Heart left ventricle (tissue), 16 donors: ENCODE measurements around the gene NPY5R. TPM values are rescaled to one million over a fixed set of nuclear protein-coding genes. Genes with fewer than 3 reads are reported as not detected.

Experiments
- ATAC-seq, 4 donors: fragments of 200-7000 bp; cut with Tn5 transposase; one replicate each; pipeline ENCODE4 v1.9.1; 2020 to 2022; ENCODE audit warnings: moderate library complexity in 4 of 4, mild to moderate bottlenecking in 3 of 4, moderate number of reproducible peaks in 1 of 4
- DNase-seq, 5 donors: peaks; one replicate each; pipeline ENCODE4 v3.0.0-alpha.2; 2020
- H3K27ac ChIP-seq, 12 donors: fragments of 200-600 bp; sonication (generic) in 4 of 12; one replicate each; pipeline versions ENCODE4 v1.5.0 to v1.8.0; 2016 to 2022; ENCODE audit warnings: mild to moderate bottlenecking in 2 of 12
- H3K27me3 ChIP-seq, 9 donors: fragments of 200-600 bp; sonication (generic) in 2 of 9; one replicate each; pipeline versions ENCODE4 v1.5.1 to v1.8.0; 2016 to 2022; ENCODE audit warnings: mild to moderate bottlenecking in 3 of 9
- H3K36me3 ChIP-seq, 9 donors: fragments of 200-600 bp; sonication (generic) in 2 of 9; one replicate each; pipeline versions ENCODE4 v1.5.0 to v1.8.0; 2018 to 2022; ENCODE audit warnings: mild to moderate bottlenecking in 2 of 9
- H3K4me1 ChIP-seq, 12 donors: fragments of 200-600 bp; sonication (generic) in 4 of 12; one replicate each; pipeline versions ENCODE4 v1.5.0 to v1.8.0; 2016 to 2022; ENCODE audit warnings: mild to moderate bottlenecking in 3 of 12
- H3K4me3 ChIP-seq, 12 donors: fragments of 200-600 bp; sonication (generic) in 4 of 12; one replicate each; pipeline versions ENCODE4 v1.5.0 to v1.8.0; 2017 to 2022; ENCODE audit warnings: mild to moderate bottlenecking in 9 of 12, moderate library complexity in 4 of 12
- H3K9me3 ChIP-seq, 12 donors: fragments of 200-600 bp; sonication (generic) in 4 of 12; one replicate each; pipeline versions ENCODE4 v1.5.0 to v1.8.0; 2016 to 2022; ENCODE audit warnings: mild to moderate bottlenecking in 1 of 12
- POLR2A ChIP-seq, 2 donors: fragments of 450-650 bp; IDR thresholded peaks; one replicate each; pipeline ENCODE4 v1.6.1; 2017; ENCODE audit warnings: antibody characterized with exemption in 2 of 2, mild to moderate bottlenecking in 2 of 2, moderate library complexity in 2 of 2
- WGBS, 4 donors: extraction: QIAGEN DNeasy Blood & Tissue Kit in 2 of 4; methylation state at CpG; one replicate each; pipeline versions ENCODE4 v1.1.5 to v1.1.7; 2013 to 2018; 5-methylcytosine and 5-hydroxymethylcytosine counted together
- intact Hi-C, 10 donors: fragments of 100-400 bp; cut with DNase I; formaldehyde crosslinking; loops; one replicate each; pipeline versions ENCODE4 v1.11.1 to v1.14.2; 2022
- long read RNA-seq, 3 donors: library from polyadenylated mRNA; unstranded; transcript quantifications; one replicate each; pipeline ENCODE4 v2.0.0, GENCODE V29; 2020 to 2021
- polyA plus RNA-seq, 2 donors: library from polyadenylated mRNA; stranded (reverse); fragments of 200-250 nt; gene quantifications; one replicate each; pipeline ENCODE4 v1.2.3, GENCODE V29; 2013
- total RNA-seq, 9 donors: library from RNA; depleted of rRNA in 2 of 9; stranded (reverse); fragments of >200 nt in 2 of 9; fragmentation: NEBNext Ultra II Directional in 3 of 9; extraction: Animal tissue kit (Norgen Biotek cat#: 25700) in 3 of 9; gene quantifications; one replicate each; pipeline versions ENCODE4 v1.1.0 to v1.2.4, GENCODE V29; 2016 to 2023
- TF ChIP-seq, protein P1 (sequence below), 12 donors: fragments of 200-600 bp; sonication (generic) in 4 of 12; IDR thresholded peaks; one replicate each; pipeline versions ENCODE4 v1.5.0 to v1.8.0; 2018 to 2022; ENCODE audit warnings: antibody characterized with exemption in 12 of 12, mild to moderate bottlenecking in 5 of 12
- donor health status: ischemic (EF 13 %, LVEDD 7.1; RV severe dilation, severe dysfunction).
- donor health status: healthy with polysubstance abuse.
- donor health status: DM: no; HTN: yes; CAD: no.
- donor health status: DM: no; HTN: no; CAD: no.
- donor health status: ischemic (EF 25% LVEDD 6.9; RV normal size, moderate dysfunction).
- donor health status: ischemic (EF 25% LVEDD 5.7; RV mildly dilated, moderate dysfunction).
- donor health status: healthy.
- donor health status: DM: yes; HTN: yes; CAD: no.
- donor health status: ischemic (EF 35%, LVEDD 5.7; RV mildly dilated, moderate dysfunction).
- donor health status: nonischemic (EF 11% LVEDD 7.7; RV severe dilation, severe dysfunction).
- donor health status: DM: yes; HTN: yes; CAD: no.
- donor health status: PGD.
- donor health status: ischemic (EF 29% LVEDD 5.4; RV normal size, mild dysfunction).
- donor health status: nonischemic (EF 23%, LVEDD 6.1; RV moderate dilation, normal function).

Gene NPY5R
- total RNA-seq: under 1 TPM in 4 of 9 donors, not detected in 5; 0.16 to 0.52 (median 0.22) TPM
- polyA plus RNA-seq: under 1 TPM; 0.04 to 0.11 TPM
- long read RNA-seq, donor 1: 0 reads
- long read RNA-seq, donor 2, partial matches to known transcripts: 0 of 1 reads
- long read RNA-seq, donor 2, other reads (novel, unspliced or antisense): 1 of 1 reads
- long read RNA-seq, donor 3: 0 reads

DNA sequence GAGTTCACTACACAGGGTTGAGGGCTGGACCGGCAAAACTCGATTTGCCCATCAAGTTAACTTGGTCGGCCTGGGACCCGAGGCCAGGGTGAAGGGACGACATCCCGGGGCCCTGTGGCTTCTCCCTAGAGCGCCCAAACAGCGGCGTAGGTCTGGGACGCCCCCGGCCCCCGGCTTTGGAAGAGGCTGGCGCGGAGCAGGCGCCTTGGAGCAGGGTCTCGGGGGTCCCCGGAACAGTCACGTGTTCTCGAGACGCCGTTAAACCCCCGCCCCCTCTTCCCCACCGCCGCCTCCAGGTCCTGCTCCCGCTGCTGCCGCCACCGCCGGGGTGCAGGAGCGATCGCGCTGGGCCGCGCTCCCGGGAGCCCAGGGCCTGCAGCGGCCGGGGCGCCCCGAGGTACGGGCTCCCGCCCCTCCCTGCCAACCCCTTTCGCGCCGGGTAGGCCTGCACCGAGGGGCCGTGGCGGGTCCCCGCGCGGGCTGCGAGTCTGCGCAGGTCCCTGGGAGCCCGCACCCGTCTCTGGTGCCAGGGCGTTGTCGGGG, at the start of gene NPY5R:
Gene NPY5R, plus strand, starts transcription at position 289 of the 543 bp plus-strand sequence. CDS start 6,382 bp downstream, outside the sequence.
- no peak for TF ChIP-seq POLR2A (IDR thresholded peaks at IDR 0.05)
- TF ChIP-seq, protein P1, sequence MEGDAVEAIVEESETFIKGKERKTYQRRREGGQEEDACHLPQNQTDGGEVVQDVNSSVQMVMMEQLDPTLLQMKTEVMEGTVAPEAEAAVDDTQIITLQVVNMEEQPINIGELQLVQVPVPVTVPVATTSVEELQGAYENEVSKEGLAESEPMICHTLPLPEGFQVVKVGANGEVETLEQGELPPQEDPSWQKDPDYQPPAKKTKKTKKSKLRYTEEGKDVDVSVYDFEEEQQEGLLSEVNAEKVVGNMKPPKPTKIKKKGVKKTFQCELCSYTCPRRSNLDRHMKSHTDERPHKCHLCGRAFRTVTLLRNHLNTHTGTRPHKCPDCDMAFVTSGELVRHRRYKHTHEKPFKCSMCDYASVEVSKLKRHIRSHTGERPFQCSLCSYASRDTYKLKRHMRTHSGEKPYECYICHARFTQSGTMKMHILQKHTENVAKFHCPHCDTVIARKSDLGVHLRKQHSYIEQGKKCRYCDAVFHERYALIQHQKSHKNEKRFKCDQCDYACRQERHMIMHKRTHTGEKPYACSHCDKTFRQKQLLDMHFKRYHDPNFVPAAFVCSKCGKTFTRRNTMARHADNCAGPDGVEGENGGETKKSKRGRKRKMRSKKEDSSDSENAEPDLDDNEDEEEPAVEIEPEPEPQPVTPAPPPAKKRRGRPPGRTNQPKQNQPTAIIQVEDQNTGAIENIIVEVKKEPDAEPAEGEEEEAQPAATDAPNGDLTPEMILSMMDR (IDR thresholded peaks at IDR 0.05): no peak
- Histone ChIP-seq H3K27me3 (peaks cover 3 to 64% (median 24%) of the 10 kb centered on the region in 9 donors), H3K4me3 (peak within 1 kb of the TSS; percentile 26 to 64 (median 48)), H3K27ac (peak within 1 kb of the TSS in 5 of 12 donors; percentile 25 to 51 (median 46)), H3K36me3 (no peaks in the 10 kb centered on the region), H3K4me1 (peaks cover 0 to 12% (median 1%) of the 10 kb centered on the region in 12 donors), H3K9me3 (no peaks in the 10 kb centered on the region)
- DNase-seq (peak in 1 of 5 donors; percentile 44), ATAC-seq (peak in 3 of 4 donors; percentile 22 to 61 (median 49))
- WGBS, 4 donors: 1 to 3% (median 2%) methylated on average over 13 to 55 of the region's 55 CpGs
- intact Hi-C loops: loop anchor here in 1 of 10 donors (5.0 kb wide), 1 partner anchor 49 kb away; no protein-coding TSS in a partner anchor

DNA sequence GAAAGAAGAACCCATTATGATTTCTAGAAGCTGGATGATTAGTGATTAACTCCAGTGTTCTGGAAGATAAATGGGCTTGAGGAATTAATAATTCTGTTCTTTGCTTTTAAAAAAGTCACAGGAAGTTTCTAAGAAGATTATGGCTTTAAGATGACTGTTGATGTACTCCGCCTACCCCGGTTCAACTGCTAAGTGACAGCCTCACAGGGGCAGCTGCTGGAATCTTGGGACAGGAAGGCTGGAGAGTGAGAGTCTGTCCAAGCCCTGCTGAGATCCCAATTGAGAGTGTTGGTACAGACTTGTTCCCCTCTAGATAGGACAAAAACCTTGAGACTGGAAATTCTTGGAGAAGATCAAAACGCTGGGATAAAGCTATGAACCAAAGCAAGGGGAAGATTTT, 48.6 kb upstream of the NPY5R start:
- no peak overlapping the region for H3K27ac ChIP-seq
- H3K36me3 ChIP-seq: no peaks in the 10 kb centered on the region
- H3K27me3 ChIP-seq: no peaks in the 10 kb centered on the region
- intact Hi-C loops: no loop called here
- TF ChIP-seq, protein P1 (IDR thresholded peaks at IDR 0.05): no peak
- no peak for TF ChIP-seq POLR2A (IDR thresholded peaks at IDR 0.05)
- ATAC-seq (no peak), DNase-seq (no peak)
- H3K4me1 ChIP-seq: no peaks in the 10 kb centered on the region
- no peak overlapping the region for H3K4me3 ChIP-seq
- H3K9me3 ChIP-seq: peaks cover 0 to 7% (median 0%) of the 10 kb centered on the region in 12 donors
- WGBS, 4 donors: 58 to 77% (median 67%) methylated on average over 3 of the region's 3 CpGs

DNA sequence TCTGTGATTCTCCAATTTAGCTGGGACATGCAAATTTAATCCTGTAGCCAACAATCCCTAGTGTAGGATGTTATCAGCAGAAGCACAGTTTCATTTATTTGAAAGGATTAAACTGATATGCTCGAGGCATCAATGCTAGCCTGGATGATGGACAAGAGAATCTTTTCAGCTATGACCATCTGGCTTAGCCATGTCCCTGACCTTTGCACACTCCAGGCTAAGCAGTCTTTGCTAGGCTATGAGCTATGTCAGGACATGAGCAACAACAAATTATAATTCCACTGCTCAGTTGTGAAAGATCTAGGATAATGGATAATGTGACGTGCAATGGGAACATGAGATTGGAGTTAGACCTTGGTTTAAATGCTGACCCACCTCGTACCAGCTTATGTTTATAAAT, 43.2 kb upstream of the NPY5R start:
- intact Hi-C loops: no loop called here
- H3K4me3 ChIP-seq: no peak overlapping the region
- no peaks in the 10 kb centered on the region for H3K36me3 ChIP-seq
- 51 to 62% (median 55%) methylated on average over 3 of the region's 3 CpGs for WGBS, 4 donors
- H3K27ac ChIP-seq: no peak overlapping the region
- DNase-seq (no peak), ATAC-seq (no peak)
- peaks cover 0 to 7% (median 0%) of the 10 kb centered on the region in 12 donors for H3K9me3 ChIP-seq
- H3K27me3 ChIP-seq: no peaks in the 10 kb centered on the region
- H3K4me1 ChIP-seq: no peaks in the 10 kb centered on the region
- TF ChIP-seq POLR2A (IDR thresholded peaks at IDR 0.05): no peak
- TF ChIP-seq, protein P1 (IDR thresholded peaks at IDR 0.05): no peak

DNA sequence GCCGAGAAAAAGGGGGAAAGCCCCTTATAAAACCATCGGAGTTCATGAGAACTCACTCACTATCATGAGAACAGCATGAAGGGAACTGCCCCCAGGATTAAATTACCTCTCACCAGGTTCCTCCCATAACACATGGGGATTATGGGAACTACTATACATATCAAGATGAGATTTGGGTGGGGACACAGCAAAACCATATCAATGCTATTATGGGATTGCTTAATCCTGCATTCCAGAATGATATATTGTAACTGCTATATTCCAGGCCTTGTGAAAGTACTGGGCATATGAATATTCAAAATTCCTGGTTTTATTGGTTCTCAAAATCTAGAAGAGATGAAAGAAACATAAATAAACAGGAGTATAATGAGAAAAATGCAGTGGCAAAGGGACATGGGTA, 40.6 kb upstream of the NPY5R start:
- no peak for DNase-seq
- Histone ChIP-seq H3K27ac (no peak overlapping the region), H3K4me3 (no peak overlapping the region), H3K36me3 (no peaks in the 10 kb centered on the region), H3K9me3 (peaks cover 0 to 7% (median 0%) of the 10 kb centered on the region in 12 donors), H3K27me3 (no peaks in the 10 kb centered on the region), H3K4me1 (no peaks in the 10 kb centered on the region)
- ATAC-seq: no peak
- intact Hi-C loops: no loop called here
- WGBS, 4 donors: 85 to 98% (median 93%) methylated on average over 2 of the region's 2 CpGs
- TF ChIP-seq, protein P1 (IDR thresholded peaks at IDR 0.05): no peak
- no peak for TF ChIP-seq POLR2A (IDR thresholded peaks at IDR 0.05)
